ENCODE measurements around the gene RBM5.

RBM5 gene

GRCh38 chr3:50161320-50161719, 72.6 kb downstream of the RBM5 start:
- TF ChIP-seq CTCF (conservative IDR thresholded peaks at IDR 0.05; ENCODE audit: low read length) (no peak), EZH2phosphoT487 (IDR thresholded peaks at IDR 0.05; ENCODE audit: borderline replicate concordance) (no peak)
- no peaks in the 10 kb centered on the region for H3K79me2 ChIP-seq (ENCODE audit: insufficient read depth, low read length)
- no peak overlapping the region for H3K4me3 ChIP-seq (ENCODE audit: low read length, poor library complexity, severe bottlenecking)
- no peaks in the 10 kb centered on the region for H3K36me3 ChIP-seq (ENCODE audit: insufficient read depth, low read length)
- no peaks in the 10 kb centered on the region for H3K27me3 ChIP-seq (ENCODE audit: insufficient read depth, low read length, poor library complexity, severe bottlenecking)
- no peak overlapping the region for H3K9ac ChIP-seq (ENCODE audit: low read depth, low read length, poor library complexity, severe bottlenecking)
- no peaks in the 10 kb centered on the region for H3K9me2 ChIP-seq (replicated peaks; ENCODE audit: low read depth, low read length)
- H3K4me2 ChIP-seq (ENCODE audit: low read depth, low read length, poor library complexity, severe bottlenecking), result no peak overlapping the region
- peaks cover 25% of the 10 kb centered on the region for H3K4me1 ChIP-seq (ENCODE audit: insufficient read depth, low read length, poor library complexity, severe bottlenecking)
- H3F3A ChIP-seq (ENCODE audit: low read depth), result no peaks in the 10 kb centered on the region
- no peak overlapping the region for H2AFZ ChIP-seq (ENCODE audit: low read length)
- no peaks in the 10 kb centered on the region for H4K20me1 ChIP-seq (ENCODE audit: insufficient read depth, low read length, poor library complexity, severe bottlenecking)
- H3K9me3 ChIP-seq (ENCODE audit: insufficient read depth, low read depth, low read length), result no peaks in the 10 kb centered on the region

DNA sequence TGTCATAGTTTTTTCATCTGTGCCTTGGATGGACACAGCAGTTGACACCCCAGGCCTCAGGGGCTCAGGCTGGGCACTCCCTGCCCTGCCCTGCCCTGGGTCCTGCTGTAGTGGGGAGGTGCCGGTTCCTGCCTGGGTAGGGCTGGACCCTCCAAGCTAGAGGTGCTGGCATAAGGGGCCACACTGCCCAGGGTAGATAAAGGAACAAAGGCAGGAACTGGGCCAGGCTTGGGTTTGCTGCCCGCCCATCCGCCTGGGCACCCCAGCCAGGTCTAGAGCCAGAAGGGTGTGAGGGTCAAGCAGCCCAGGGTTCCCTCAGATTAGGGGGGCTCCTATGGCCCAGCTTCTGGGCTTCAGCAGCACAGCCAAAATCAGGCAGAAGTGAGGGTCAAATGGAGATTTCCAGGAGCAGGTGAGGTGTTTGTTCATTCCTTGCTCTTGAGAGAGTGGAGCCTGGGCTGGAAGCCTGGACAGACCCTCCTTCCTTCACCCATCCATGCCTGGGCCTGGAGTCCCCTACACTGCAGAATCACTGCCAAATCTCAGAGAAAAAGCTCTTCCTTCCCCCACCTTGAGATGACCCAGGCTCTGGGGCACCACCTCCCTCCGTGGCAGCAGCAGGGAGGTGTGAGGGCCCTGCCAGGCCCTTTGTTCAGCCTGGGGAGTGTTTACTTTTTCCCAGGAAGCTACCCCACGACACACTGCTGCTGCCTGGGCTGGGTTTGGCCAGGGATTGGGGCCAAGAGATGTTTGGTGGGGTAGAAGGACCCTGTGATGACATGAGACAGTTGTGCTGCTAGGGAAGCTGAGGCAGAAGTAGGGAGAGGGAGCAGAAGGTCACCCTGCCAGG, 73.5 kb downstream of the RBM5 start:
- Histone ChIP-seq H3K79me2 (ENCODE audit: insufficient read depth, low read length) (no peaks in the 10 kb centered on the region), H4K20me1 (ENCODE audit: insufficient read depth, low read length, poor library complexity, severe bottlenecking) (no peaks in the 10 kb centered on the region), H3K36me3 (ENCODE audit: insufficient read depth, low read length) (no peaks in the 10 kb centered on the region), H3F3A (ENCODE audit: low read depth) (no peaks in the 10 kb centered on the region), H3K4me1 (ENCODE audit: insufficient read depth, low read length, poor library complexity, severe bottlenecking) (peaks cover 25% of the 10 kb centered on the region), H3K4me3 (ENCODE audit: low read length, poor library complexity, severe bottlenecking) (no peak overlapping the region), H3K27me3 (ENCODE audit: insufficient read depth, low read length, poor library complexity, severe bottlenecking) (no peaks in the 10 kb centered on the region), H3K4me2 (ENCODE audit: low read depth, low read length, poor library complexity, severe bottlenecking) (no peak overlapping the region), H3K9me3 (ENCODE audit: insufficient read depth, low read depth, low read length) (no peaks in the 10 kb centered on the region), H3K9me2 (replicated peaks; ENCODE audit: low read depth, low read length) (no peaks in the 10 kb centered on the region), H3K9ac (ENCODE audit: low read depth, low read length, poor library complexity, severe bottlenecking) (no peak overlapping the region), H2AFZ (ENCODE audit: low read length) (no peak overlapping the region)
- TF ChIP-seq CTCF (conservative IDR thresholded peaks at IDR 0.05; ENCODE audit: low read length) (no peak), EZH2phosphoT487 (IDR thresholded peaks at IDR 0.05; ENCODE audit: borderline replicate concordance) (no peak)

GRCh38 chr3:50163572-50164455, 75.1 kb downstream of the RBM5 start:
- Histone ChIP-seq H3K4me1 (ENCODE audit: insufficient read depth, low read length, poor library complexity, severe bottlenecking) (peaks cover 12% of the 10 kb centered on the region), H3K4me2 (ENCODE audit: low read depth, low read length, poor library complexity, severe bottlenecking) (peak overlapping the region; percentile 25), H3K9ac (ENCODE audit: low read depth, low read length, poor library complexity, severe bottlenecking) (no peak overlapping the region), H3K9me3 (ENCODE audit: insufficient read depth, low read depth, low read length) (no peaks in the 10 kb centered on the region), H3F3A (ENCODE audit: low read depth) (no peaks in the 10 kb centered on the region), H2AFZ (ENCODE audit: low read length) (no peak overlapping the region), H3K36me3 (ENCODE audit: insufficient read depth, low read length) (no peaks in the 10 kb centered on the region), H3K4me3 (ENCODE audit: low read length, poor library complexity, severe bottlenecking) (no peak overlapping the region), H3K27me3 (ENCODE audit: insufficient read depth, low read length, poor library complexity, severe bottlenecking) (no peaks in the 10 kb centered on the region), H3K79me2 (ENCODE audit: insufficient read depth, low read length) (no peaks in the 10 kb centered on the region), H4K20me1 (ENCODE audit: insufficient read depth, low read length, poor library complexity, severe bottlenecking) (no peaks in the 10 kb centered on the region), H3K9me2 (replicated peaks; ENCODE audit: low read depth, low read length) (no peaks in the 10 kb centered on the region)
- TF ChIP-seq CTCF (conservative IDR thresholded peaks at IDR 0.05; ENCODE audit: low read length), result no peak
- no peak for TF ChIP-seq EZH2phosphoT487 (IDR thresholded peaks at IDR 0.05; ENCODE audit: borderline replicate concordance)

All from Loucy (cell line).